Skeletal muscle cell (primary cell): ENCODE results near the gene XRCC6.
"Not testable (repeated sequence)": the region's sequence is repeated elsewhere in the genome, so short reads cannot be mapped to it uniquely, and the experiment has no call there.

Experiments
- DNase-seq: peaks from one replicate; pipeline ENCODE4 v3.0.0-alpha.2; 2010; ENCODE audit warnings: low read depth
- H3K4me3 ChIP-seq: 2 replicates; pipeline ENCODE4 v1.5.1; 2011; ENCODE audit warnings: low read depth, mild to moderate bottlenecking, control low read depth, low read length, moderate library complexity

XRCC6 gene

DNA sequence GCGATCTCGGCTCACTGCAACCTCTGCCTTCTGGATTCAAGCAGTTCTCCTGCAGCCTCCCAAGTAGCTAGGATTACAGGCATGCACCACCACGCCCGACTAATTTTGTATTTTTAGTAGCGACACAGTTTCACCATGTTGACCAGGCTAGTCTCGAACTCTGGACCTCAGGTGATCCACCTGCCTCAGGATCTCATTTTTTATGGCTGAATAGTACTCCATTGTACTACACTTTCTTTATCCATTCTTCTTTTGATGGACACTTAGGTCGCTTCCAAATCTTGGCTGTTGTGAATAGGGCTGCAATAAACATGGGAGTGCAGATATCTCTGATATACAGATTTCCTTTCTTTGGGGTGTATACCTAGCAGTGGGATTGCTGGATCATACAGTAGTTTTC, 20.8 kb downstream of the XRCC6 start:
- DNase-seq = no peak
- no peak overlapping the region for H3K4me3 ChIP-seq

GRCh38 chr22:41642331-41643110, 21.4 kb downstream of the XRCC6 start:
- DNase-seq = no peak
- no peak overlapping the region for H3K4me3 ChIP-seq

GRCh38 chr22:41647771-41648170, 26.7 kb downstream of the XRCC6 start:
- no peak for DNase-seq
- H3K4me3 ChIP-seq = no peak overlapping the region

DNA sequence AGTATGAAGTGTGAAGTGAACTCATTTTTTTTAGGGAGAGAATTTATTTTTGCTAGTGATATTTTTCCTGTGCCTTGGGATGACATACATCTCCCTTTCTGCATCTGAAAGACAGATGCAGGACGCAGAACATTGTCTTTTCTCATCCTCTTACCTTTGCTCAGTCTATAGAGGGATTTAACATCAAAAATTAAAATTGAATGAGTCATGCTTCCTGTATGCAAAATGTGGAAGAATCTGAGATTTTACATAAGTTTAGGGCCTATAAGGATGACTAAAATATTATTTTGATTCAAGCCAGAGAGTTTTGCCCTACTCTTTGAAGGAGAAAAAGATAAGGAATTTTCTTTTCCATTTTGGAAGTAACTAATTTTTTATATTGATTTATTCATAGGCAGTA, 27.3 kb downstream of the XRCC6 start:
- DNase-seq = no peak
- H3K4me3 ChIP-seq = no peak overlapping the region

- DNase-seq = no peak
Measured at GRCh38 chr22:41650229-41650628, 29.1 kb downstream of the XRCC6 start.

GRCh38 chr22:41650821-41651220, 29.7 kb downstream of the XRCC6 start:
- no peak for DNase-seq
- no peak overlapping the region for H3K4me3 ChIP-seq

More at GRCh38 chr22:41650229-41650628, 29.1 kb downstream of the XRCC6 start:
- H3K4me3 ChIP-seq = no peak overlapping the region

- no peak overlapping the region for H3K4me3 ChIP-seq
- DNase-seq = no peak
Measured at GRCh38 chr22:41654322-41654721, 33.2 kb downstream of the XRCC6 start.

DNA sequence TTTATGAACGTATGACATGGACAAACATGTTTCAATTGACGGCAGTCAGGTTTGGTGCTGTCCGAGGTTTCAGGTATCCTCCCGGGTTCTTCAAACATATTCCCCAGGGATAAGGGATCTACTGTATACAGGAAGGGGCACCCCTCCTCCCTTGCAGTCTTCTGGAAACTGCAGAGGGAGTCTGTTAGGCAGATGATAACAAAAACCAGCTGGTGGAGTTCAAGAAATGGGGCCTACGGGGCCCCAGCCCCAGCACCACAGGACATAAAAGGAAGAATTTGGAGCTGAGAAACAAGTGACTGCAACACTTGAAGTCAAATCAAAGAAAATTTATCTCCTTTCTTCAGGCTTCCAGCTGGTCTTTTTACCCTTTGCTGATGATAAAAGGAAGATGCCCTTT, 35.5 kb downstream of the XRCC6 start:
- no peak overlapping the region for H3K4me3 ChIP-seq
- DNase-seq = no peak

DNA sequence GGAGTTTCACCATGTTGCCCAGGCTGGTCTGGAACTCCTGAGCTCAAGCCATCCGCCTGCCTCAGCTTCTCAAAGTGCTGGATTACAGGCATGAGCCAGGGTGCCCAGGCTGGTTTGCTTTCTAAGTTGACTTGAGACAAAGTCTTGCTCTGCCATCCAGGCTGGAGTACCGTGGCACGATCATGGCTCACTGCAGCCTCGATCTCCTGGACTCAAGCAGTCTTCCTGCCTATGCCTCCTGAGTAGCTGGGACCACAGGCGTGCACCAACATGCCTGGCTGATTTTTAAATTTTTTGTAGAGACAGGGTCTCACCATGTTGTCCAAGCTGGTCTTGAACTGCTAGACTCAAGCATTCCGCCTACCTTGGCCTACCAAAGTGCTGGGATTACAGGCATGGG, 36.6 kb downstream of the XRCC6 start:
- H3K4me3 ChIP-seq = no peak overlapping the region
- DNase-seq = no peak

DNA sequence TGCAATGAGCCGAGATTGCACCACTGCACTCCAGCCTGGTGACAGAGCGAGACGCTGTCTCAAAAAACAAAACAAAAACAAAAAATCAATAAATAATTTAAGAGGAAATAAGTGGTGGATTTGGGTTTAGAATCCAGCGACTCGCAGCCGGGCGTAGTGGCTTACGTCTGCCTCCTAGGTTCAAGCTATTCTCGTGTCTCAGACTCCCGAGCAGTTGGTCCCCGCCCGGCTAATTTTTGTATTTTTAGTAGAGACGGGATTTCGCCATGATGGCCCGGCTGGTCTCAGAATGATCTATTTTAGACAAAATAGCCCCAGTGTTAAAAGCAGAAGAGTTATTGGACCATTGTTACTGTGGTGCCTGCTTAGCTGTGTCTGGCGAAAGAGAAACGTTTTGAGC, 37.8 kb downstream of the XRCC6 start:
- no peak overlapping the region for H3K4me3 ChIP-seq
- DNase-seq = no peak

DNA sequence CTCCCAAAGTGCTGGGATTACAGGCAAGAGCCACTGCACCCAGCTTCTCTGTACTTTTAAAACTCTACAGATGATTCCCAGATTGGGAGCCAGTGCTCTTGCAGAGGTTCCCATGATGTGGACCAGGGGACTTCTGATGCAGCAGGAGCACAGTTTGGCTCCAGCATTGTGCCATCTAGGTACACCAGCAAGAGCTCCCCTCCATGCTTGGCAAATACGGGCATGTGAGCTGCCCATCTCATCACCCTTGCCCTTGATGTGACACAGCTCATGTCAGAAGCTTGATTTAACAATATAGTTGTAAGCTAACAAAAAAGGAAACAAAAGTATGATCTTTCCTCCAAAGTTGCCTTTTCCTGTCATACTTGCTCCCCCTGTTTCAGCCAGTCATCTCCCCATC, 38.8 kb downstream of the XRCC6 start:
- H3K4me3 ChIP-seq = no peak overlapping the region
- DNase-seq = no peak

DNA sequence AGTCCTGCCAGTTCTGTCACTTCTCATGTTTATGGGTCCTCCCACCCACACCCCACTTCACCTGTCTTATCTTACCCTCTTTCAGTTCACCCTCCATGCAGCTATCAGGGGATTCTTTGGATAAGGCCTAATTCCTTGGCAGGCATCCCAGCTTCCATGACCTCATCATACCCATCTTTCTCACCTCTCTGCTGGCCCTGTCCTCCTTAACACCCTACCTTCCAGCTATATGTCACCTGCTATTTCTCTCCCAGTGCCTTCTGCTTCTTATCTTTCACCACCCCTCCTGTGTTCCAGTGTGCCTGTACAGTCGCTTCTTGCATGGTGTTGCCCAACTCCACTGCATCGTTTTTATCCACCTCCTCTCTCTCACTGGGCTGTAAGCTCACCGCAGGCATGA, 39.3 kb downstream of the XRCC6 start:
- DNase-seq = no peak
- no peak overlapping the region for H3K4me3 ChIP-seq

DNA sequence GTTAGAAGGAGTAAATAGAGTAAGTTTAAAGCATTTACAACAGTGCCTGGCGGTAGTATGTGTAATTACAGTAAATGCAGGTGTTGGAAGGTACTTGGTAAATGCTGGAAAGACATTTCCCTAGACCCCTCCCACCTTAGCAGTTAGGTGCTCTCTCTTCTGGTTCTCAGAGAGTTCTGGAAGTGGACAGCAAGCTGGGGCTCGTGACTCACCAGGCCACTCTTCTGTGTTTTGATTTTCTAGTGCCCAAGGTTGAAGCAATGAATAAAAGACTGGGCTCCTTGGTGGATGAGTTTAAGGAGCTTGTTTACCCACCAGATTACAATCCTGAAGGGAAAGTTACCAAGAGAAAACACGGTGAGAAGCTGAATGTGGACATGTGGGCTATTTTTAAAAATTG, 40.0 kb downstream of the XRCC6 start:
- H3K4me3 ChIP-seq = no peak overlapping the region
- no peak for DNase-seq

- no peak for DNase-seq
- no peak overlapping the region for H3K4me3 ChIP-seq
Measured at GRCh38 chr22:41661713-41662112, 40.6 kb downstream of the XRCC6 start.

DNA sequence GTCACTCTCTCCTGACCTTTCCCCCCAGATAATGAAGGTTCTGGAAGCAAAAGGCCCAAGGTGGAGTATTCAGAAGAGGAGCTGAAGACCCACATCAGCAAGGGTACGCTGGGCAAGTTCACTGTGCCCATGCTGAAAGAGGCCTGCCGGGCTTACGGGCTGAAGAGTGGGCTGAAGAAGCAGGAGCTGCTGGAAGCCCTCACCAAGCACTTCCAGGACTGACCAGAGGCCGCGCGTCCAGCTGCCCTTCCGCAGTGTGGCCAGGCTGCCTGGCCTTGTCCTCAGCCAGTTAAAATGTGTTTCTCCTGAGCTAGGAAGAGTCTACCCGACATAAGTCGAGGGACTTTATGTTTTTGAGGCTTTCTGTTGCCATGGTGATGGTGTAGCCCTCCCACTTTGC, 42.5 kb downstream of the XRCC6 start:
- not testable (repeated sequence) for DNase-seq, H3K4me3 ChIP-seq

GRCh38 chr22:41664490-41664889, 43.4 kb downstream of the XRCC6 start:
- no peak overlapping the region for H3K4me3 ChIP-seq
- no peak for DNase-seq

DNA sequence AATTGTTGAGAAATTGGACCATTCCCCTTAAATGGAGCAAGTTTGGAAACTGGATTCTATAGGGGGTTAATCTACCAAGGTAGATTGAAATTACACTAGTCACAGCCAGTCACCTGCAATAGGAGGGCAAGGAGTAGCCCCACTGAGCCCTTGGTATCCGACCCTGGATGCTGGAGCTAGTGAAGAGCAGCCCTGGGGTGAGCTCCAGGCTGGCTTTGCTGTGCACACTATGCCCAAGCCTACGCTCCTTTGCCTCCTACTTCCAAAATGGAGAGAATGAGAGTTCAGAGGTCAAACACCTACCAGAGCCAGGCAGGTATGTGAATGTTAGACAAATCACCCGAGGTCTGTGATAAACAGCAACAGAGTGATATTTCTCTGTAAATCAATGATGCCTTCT, 43.9 kb downstream of the XRCC6 start:
- no peak for DNase-seq
- H3K4me3 ChIP-seq = no peak overlapping the region

- peak; percentile 41 for DNase-seq
- H3K4me3 ChIP-seq = no peak overlapping the region
Measured at GRCh38 chr22:41668971-41669911, 48.1 kb downstream of the XRCC6 start.

DNA sequence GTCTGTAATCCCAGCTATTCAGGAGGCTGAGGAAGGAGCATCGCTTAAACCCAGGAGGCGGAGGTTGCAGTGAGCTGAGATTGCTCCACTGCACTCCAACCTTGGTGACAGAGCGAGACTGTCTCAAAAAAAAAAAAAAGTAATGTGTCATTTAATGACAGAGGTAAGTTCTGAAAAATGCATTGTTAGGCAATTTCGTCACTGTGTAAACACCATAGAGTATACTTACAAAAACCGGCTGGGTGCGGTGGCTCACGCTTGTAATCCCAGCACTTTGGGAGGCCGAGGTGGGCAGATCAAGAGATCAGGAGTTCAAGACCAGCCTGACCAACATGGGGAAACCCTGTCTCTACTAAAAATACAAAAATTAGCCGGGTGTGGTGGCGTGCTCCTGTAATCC, 51.0 kb downstream of the XRCC6 start:
- H3K4me3 ChIP-seq, DNase-seq: not testable (repeated sequence)

DNA sequence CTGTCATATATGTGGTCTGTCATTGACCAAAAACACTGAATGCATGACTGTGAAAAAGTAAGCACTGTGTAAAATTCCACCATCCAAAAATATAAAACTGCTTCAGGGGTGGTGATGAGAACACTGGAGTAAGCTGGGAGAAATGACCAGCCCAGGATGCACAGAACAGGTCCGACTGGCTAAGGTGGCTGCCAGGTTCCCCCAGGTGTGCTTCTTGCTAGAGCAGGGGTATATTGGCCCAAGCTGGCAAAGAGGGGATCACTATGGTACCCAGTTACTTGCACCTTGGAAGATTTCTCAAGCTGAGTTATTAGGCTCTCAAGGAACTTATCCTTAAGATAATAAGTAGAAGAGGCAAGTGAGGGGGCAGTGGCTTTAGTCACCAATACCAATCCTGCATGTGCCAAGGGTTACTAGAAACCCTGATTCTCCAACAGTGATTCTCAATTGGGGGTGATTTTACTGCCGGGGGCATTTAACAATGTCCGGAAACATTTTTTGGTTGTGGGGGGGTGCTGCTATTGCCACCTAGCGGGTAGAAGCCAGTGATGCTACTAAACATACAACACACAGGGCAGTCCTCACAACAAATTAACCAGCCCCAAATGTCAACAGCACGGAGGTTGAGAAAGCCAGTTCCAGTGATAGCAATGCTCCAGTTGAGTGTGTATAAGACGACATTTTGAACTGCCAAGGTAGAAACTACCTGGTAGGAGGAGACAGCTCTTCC, 51.9 kb downstream of the XRCC6 start:
- DNase-seq = no peak
- no peak overlapping the region for H3K4me3 ChIP-seq
